HG03442 (cell line): ENCODE results near the gene ESPNL.
A peak's percentile ranks its signal among the peaks of the same experiment; 100 is the strongest.

ENCODE experiments used
- ATAC-seq: cut with Tn5 transposase; IDR thresholded peaks from one replicate; pipeline ENCODE4 v1.9.1; 2021; ENCODE audit warnings: mild to moderate bottlenecking, moderate library complexity; ENCODE audit not compliant: unreplicated experiment

The ESPNL gene

DNA sequence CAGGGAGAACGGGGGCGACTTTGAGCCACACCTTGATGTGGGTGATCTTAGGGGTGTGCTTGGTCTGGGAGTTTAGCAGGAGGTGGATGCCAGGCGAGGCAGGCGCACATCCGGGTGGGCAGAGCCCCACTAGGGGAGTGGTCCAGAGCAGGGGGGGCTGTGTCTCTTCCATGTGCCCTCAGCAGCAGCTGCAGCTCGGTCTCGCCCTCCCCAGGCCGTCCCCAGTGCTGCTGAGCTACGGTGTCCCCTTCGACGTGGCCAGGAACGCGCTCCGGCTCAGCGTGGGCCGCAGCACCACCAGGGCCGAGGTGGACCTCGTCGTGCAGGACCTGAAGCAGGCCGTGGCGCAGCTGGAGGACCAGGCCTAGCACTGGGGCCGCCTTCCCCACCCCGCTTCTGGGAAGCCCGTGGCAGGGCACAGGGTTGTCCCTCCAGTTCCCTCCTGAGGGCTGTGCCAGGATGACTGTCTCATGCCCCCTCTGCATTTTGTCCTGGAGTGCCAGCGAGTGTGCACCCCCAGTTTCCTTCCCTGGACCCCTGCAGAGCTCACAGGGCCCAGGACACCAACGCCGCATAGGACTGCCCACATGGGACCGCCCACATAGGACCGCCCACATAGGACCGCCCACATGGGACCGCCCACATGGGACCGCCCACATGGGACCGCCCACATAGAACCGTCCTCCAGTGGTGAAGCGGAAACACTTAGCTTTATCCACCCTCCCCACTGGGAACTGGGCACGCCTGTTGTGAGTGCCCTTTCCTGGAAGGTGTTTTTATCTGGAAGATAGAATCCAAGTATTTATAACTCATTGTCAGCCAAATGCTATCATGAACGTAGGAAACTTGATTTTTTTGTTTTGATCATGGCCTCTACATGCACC is 1.9 kb upstream of the ESPNL start:
- no peak for ATAC-seq

DNA sequence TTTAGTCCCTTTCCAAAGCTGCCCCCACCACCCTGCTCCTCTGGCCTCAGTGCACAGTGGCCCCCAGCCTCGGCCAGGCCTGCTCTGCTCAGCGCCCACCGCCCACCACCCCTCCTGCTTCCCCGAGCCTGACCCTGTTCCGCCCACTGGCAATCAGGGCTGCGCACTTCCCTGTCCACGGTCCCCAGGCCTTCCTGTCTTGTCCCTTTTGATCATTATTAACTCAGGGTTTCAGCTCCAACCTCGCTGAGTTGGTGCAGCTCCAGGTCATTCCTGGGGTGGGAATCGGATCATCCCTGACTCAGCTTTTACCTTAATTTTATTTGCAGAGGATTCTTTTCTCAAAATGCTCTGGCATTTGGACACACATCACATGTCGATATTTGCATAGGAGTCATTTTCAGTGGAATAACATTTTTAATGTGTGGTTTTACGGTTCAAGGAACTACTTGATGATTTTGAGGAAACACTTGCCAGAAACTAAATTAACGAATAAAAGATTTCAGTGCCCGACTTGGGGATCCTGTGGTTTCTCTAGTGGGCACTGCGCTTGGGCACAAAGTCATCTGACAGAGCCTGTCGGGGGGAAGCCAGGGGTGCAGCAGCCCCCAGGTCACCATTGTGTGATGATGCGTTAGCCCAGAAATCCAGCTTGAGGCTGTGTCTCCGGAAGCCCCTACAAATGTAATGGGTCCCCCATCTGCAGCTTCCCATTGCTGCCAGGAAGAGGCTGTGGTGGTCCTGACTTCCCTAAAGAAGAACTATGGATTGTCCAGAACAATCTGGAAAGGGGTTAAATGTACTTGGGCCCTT is 1.0 kb upstream of the ESPNL start:
- no peak for ATAC-seq

GRCh38 chr2:238099714-238100048 is 459 bp upstream of the ESPNL start:
- ATAC-seq, result no peak

- no peak for ATAC-seq
Measured at GRCh38 chr2:238100821-238101771, 956 bp downstream of the ESPNL start.

- no peak for ATAC-seq
Measured at GRCh38 chr2:238101891-238102841, 2.0 kb downstream of the ESPNL start.

GRCh38 chr2:238102865-238103264 is 2.7 kb downstream of the ESPNL start:
- no peak for ATAC-seq

- no peak for ATAC-seq
Measured at GRCh38 chr2:238103465-238104225, 3.5 kb downstream of the ESPNL start.

DNA sequence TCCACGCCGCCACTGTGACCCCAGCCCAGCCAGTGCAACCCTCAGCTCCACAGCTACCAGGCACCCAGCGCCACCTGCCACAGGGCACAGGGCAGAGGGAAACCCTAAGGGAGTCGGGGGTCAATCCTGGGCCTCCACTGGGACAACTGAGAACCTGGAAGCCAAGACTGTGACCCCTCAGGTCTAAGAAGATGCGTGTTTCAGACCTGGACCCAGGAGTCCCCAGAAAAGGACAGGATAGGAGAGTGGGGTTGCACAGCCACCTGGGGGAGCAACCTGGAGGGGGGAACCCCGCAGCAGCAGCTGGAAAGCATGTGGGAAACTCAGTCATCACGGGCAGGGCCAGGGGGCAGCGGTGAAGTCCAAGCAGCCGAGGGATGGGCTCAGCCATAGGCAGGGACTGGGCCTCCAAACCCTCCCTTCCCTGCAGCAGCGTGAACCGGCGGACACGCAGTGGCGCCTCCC is 4.1 kb downstream of the ESPNL start:
- no peak for ATAC-seq

- no peak for ATAC-seq
Measured at GRCh38 chr2:238104691-238105371, 4.7 kb downstream of the ESPNL start.

DNA sequence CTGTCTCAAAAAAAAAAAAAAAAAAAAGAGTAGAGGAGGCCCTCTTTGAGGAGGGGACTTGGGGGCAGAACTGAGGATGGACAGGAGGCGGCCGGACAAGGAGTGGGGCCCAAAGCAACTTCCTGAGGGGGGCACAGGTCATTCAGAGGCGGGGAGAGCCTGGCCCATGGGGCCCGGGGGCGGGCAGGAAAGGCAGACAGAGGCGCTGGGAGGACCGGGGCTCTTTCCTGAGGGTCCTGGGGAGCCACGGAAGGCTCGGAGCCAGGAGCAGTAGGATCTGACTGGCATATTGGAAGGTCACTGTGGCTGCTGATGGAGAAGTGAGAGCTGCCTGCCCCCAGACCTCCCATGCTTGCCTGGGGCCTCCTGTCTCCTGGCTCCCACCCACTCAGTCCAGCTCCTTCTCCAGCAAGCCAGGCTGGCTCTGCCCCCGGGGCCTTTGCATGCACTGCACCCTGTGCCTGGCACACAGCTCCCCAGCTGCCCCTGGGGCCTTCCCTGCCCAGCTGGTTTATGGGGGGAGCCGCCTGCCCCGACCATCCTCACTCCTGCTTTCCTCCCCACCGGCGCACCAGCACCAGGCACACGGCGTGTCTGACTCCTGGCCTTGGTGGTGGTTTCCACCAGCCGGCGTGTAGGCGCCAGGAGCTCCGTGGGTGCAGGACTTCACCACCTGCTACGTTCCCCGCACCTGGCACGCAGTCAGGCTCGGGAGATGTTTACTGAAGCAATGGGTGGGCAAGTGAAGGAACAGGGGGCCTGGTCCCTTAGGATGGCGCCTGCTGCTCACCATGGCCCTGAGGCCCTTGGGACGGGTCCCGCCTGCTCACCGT is 5.6 kb downstream of the ESPNL start:
- no peak for ATAC-seq

DNA sequence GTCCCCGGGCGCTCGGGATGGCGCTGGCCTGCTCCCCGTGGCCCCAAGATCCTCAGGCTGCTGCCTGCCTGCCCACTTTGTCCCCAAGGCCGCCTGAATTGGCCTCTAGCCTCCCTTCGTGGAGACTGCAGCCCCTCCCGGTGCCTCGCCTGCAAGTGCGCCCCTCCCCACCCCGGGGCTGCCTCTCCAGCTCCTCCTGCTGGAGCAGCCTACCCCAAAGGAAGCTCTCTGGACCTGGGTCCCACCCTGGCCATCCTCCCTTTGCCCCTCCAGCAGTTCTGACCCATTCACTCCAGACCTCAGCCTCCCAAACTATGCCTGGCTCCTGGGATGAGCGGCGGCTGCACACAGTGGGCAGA is 6.2 kb downstream of the ESPNL start:
- ATAC-seq, result no peak

GRCh38 chr2:238106698-238107524 is 6.8 kb downstream of the ESPNL start:
- no peak for ATAC-seq

DNA sequence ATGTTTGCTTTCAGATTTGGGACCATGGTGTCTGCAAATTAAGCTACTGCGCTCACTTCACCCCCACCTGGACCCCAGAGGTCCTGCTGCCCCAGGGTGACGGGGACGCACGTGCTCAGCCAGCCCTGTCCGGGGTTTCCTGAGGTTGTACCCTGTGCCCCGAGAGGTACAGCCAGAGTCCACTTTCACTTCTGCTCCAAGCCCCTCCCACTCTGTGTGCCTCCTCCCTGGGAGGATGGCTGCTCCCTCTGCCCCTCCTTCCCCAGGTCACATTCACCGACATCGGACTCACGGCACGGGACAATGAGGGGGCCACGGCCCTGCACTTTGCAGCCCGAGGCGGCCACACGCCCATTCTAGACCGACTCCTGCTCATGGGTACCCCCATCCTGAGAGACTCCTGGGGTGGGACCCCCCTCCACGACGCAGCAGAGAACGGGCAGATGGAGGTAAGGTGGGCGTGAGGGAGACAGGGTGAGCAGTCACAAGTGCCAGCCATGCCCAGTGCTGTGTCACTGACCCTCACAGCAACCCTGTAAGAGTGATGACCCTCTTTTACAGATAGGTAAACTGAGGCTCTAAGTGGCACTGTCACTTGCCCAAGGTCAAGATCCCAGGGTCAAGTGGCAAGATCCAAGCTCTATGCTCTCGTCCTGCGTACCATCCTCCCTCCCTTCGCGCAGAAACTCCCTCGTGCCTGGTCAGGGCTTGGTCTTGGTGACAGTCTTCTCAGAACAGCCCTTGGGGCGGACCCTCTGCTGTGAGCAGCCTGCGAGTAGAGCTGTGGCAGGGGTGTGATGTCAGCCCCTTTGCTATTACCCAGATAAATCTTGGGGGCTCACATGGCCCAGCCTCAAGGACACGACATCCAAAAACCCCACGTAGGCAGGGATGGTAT is 7.6 kb downstream of the ESPNL start:
- peak; percentile 66 for ATAC-seq

DNA sequence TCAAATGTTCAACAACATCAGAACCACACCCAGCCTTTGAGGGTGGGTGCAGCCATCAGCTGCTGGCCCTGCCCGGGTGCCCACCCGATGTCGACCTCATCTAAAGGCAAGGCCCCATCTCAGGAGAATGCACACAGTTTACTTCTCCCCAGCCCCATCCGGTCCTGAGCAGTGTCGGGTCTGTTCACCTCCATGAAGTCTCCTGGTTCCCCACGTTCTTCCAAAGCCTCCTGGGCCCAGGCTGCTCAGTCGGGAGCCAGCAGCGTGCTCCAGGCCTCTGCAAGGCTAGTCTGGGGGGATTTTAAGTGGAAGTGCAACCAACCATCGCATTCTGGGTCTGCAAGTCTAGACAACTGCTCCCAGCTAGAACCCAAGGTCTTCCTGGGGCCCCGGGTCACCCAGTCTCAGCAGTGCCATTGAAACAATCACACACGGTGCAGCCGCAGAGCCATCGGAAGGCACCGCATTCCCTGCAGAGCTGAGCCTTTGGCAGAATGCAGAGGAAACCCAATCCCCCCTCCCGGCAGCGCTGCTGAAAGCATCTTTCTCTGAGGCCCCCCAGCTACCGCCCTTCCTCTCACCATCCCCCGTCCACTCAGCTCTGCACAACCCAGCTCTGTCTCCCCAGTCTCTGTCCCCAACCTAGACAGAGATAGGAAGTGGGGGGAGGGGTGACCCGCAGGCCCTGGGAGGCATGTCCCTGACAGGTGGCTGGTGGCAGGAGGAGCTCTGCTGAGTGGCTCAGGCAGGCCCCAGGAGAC is 8.5 kb downstream of the ESPNL start:
- ATAC-seq, result peak; percentile 65

GRCh38 chr2:238113611-238114010 is 13.5 kb downstream of the ESPNL start:
- no peak for ATAC-seq
